ENCODE measurements around the gene NPAS2. TPM values are rescaled to one million over a fixed set of nuclear protein-coding genes. Genes with fewer than 3 reads are reported as not detected.

Gene NPAS2
- total and polyA plus RNA-seq, 2 experiments from 2014 or later: 0.55 to 0.89 TPM

DNA sequence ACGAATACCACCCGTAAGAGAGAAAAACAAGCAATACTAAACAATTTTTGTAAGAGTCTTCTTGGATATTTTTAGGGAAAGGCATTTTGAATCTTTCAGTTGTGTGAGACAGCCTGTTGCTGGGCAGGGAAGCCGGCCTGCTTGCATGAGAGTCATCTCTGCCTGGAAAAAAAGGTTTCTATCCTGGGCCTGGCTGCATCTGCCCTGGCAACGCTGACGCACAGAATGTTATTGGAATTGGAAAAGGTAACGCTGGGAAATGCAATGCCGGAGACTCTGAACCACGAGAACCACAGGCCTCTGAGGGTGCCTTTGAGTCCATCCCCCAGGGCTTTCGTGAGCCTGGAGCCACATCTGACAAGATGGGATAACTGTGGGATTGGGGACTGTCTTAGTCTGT, 17.9 kb upstream of the NPAS2 start:
- Histone ChIP-seq H3K27ac (no peak overlapping the region), H3K27me3 (peaks cover 2% of the 10 kb centered on the region)
- no peak for DNase-seq (ENCODE audit: low read depth in 1 of 2, low spot score in 1 of 2)

DNA sequence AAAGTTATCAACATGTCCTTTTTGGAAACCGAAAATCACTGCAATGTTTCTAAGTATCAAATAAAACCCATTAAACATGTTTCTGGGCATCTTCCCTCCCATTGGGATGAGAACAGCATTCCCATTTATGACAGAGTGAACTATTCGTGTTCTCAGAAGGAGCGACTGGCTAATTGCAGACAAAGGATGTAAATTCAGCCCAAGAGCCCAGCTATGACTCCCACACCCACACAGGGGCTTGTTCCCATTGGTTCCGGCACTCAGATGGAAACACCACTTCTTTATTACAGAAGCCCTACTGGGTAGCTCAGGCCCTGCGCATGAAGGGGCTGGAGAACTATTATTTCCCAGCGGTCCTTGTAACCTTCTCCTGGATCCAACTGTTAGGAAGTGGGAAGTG, 16.6 kb upstream of the NPAS2 start:
- DNase-seq (ENCODE audit: low read depth in 1 of 2, low spot score in 1 of 2): no peak
- TF ChIP-seq, protein P1, sequence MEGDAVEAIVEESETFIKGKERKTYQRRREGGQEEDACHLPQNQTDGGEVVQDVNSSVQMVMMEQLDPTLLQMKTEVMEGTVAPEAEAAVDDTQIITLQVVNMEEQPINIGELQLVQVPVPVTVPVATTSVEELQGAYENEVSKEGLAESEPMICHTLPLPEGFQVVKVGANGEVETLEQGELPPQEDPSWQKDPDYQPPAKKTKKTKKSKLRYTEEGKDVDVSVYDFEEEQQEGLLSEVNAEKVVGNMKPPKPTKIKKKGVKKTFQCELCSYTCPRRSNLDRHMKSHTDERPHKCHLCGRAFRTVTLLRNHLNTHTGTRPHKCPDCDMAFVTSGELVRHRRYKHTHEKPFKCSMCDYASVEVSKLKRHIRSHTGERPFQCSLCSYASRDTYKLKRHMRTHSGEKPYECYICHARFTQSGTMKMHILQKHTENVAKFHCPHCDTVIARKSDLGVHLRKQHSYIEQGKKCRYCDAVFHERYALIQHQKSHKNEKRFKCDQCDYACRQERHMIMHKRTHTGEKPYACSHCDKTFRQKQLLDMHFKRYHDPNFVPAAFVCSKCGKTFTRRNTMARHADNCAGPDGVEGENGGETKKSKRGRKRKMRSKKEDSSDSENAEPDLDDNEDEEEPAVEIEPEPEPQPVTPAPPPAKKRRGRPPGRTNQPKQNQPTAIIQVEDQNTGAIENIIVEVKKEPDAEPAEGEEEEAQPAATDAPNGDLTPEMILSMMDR (IDR thresholded peaks at IDR 0.05; ENCODE audit: low read depth, low read length): no peak
- Histone ChIP-seq H3K9me3 (ENCODE audit: low read depth) (no peaks in the 10 kb centered on the region), H3K27me3 (peaks cover 2% of the 10 kb centered on the region), H3K4me3 (no peak overlapping the region), H3K27ac (no peak overlapping the region), H3K36me3 (no peaks in the 10 kb centered on the region), H3K4me1 (ENCODE audit: low read depth) (no peaks in the 10 kb centered on the region)

More for the DNA sequence above, 17.9 kb upstream of the NPAS2 start:
- H3K36me3 ChIP-seq: no peaks in the 10 kb centered on the region
- H3K4me3 ChIP-seq: no peak overlapping the region
- H3K9me3 ChIP-seq (ENCODE audit: low read depth): no peaks in the 10 kb centered on the region
- no peaks in the 10 kb centered on the region for H3K4me1 ChIP-seq (ENCODE audit: low read depth)
- TF ChIP-seq, protein P1 (IDR thresholded peaks at IDR 0.05; ENCODE audit: low read depth, low read length): no peak

DNA sequence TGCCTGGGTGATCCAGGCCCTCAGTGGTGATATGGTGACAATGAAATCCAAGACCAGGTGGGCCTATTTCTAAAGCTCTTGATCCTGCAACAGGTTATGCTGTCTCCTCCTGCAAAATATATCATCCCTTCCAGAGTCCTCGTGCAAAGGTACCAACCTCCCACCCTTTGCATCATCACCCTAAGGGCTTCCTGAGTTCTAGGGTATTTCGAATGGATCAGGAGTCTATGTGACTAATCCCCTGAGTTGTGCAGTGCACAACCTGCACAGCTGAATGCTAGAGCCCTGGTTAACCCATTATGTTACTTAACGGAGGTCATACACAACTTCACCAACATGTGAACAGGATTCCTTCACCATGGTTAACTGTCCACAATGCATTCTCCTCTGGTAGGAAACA, 13.4 kb upstream of the NPAS2 start:
- no peak overlapping the region for H3K4me3 ChIP-seq
- no peaks in the 10 kb centered on the region for H3K36me3 ChIP-seq
- H3K27me3 ChIP-seq: no peaks in the 10 kb centered on the region
- TF ChIP-seq, protein P1 (IDR thresholded peaks at IDR 0.05; ENCODE audit: low read depth, low read length): no peak
- no peaks in the 10 kb centered on the region for H3K9me3 ChIP-seq (ENCODE audit: low read depth)
- DNase-seq (ENCODE audit: low read depth in 1 of 2, low spot score in 1 of 2): no peak
- H3K27ac ChIP-seq: no peak overlapping the region
- H3K4me1 ChIP-seq (ENCODE audit: low read depth): no peaks in the 10 kb centered on the region

DNA sequence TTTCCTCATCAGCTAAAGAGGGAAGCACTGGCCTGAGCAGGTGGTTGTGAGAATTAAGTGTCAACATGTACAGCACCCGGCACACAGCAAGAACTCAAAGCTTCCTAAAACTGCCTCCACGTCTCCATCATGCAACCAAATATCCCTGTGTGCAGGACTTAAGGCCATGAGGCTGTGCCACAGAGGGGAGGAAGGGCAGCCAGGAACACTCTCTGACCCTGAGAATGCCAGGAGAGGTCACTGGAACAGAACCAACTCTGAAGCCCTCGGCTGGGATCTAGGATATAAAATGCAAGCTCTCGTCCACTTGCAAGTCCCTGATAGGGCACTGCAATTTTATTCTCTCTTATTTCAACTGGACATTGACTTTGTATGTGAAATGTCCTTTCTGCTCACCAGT, 12.2 kb upstream of the NPAS2 start:
- Histone ChIP-seq H3K27ac (no peak overlapping the region), H3K4me1 (ENCODE audit: low read depth) (no peaks in the 10 kb centered on the region), H3K4me3 (no peak overlapping the region), H3K36me3 (no peaks in the 10 kb centered on the region), H3K9me3 (ENCODE audit: low read depth) (no peaks in the 10 kb centered on the region), H3K27me3 (no peaks in the 10 kb centered on the region)
- TF ChIP-seq, protein P1 (IDR thresholded peaks at IDR 0.05; ENCODE audit: low read depth, low read length): no peak
- DNase-seq (ENCODE audit: low read depth in 1 of 2, low spot score in 1 of 2): no peak

DNA sequence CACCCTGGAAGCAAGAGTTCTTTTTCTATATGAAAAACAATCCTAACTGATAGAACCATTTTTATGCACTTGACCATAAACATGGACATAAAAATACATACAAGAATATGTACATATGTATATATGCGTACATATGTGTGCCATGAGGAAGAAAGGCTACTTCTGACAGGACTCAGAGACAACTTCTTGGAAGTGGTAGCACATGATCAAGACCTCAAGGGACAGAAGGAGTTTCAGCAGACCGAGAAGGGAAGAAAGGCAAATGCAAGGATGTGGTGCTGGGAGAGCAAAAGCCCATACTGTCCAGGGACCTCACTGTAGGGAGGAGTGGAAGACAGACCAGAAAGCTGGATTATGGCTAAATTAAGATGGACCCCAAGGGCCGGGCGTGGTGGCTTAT, 11.4 kb upstream of the NPAS2 start:
- H3K27me3 ChIP-seq: no peaks in the 10 kb centered on the region
- no peaks in the 10 kb centered on the region for H3K9me3 ChIP-seq (ENCODE audit: low read depth)
- H3K4me1 ChIP-seq (ENCODE audit: low read depth): peaks cover 6% of the 10 kb centered on the region
- no peak for DNase-seq (ENCODE audit: low read depth in 1 of 2, low spot score in 1 of 2)
- no peak overlapping the region for H3K4me3 ChIP-seq
- no peak overlapping the region for H3K27ac ChIP-seq
- no peaks in the 10 kb centered on the region for H3K36me3 ChIP-seq
- TF ChIP-seq, protein P1 (IDR thresholded peaks at IDR 0.05; ENCODE audit: low read depth, low read length): no peak

DNA sequence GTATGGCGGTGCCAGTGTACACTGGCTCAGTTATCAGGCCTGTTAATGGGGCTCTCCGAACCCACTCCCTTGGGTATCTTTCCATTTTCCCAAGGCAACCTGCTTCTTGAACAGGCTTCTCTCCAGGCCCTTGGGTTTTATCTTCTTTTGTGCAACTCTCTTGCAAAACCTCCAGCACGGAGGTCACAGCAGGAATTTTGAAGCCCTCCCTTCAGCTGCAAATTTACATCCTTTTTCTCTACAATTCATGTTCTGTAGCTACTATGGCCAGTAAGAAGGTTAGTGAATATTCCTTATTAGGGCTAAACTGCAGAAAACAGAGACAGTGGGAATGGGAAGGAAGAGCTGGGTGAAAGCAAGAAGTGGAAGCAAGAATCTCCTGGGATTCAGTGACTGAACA, 10.4 kb upstream of the NPAS2 start:
- DNase-seq (ENCODE audit: low read depth in 1 of 2, low spot score in 1 of 2): peak in 1 of 2 donors; percentile 66
- Histone ChIP-seq H3K27me3 (no peaks in the 10 kb centered on the region), H3K4me3 (no peak overlapping the region), H3K9me3 (ENCODE audit: low read depth) (no peaks in the 10 kb centered on the region), H3K36me3 (no peaks in the 10 kb centered on the region), H3K27ac (no peak overlapping the region), H3K4me1 (ENCODE audit: low read depth) (peaks cover 11% of the 10 kb centered on the region)
- TF ChIP-seq, protein P1 (IDR thresholded peaks at IDR 0.05; ENCODE audit: low read depth, low read length): no peak

Data from cardiac muscle cell (in vitro differentiated cells and primary cell).